Activated naive CD4-positive, alpha-beta T cell treated with Interleukin-2 at 50 U/mL for 16 hours (primary cell): ENCODE results near the gene SERPINE1.

ENCODE experiments used
- DNase-seq: peaks from one replicate; pipeline ENCODE4 v3.0.0-alpha.2; 2020

The SERPINE1 gene

DNA sequence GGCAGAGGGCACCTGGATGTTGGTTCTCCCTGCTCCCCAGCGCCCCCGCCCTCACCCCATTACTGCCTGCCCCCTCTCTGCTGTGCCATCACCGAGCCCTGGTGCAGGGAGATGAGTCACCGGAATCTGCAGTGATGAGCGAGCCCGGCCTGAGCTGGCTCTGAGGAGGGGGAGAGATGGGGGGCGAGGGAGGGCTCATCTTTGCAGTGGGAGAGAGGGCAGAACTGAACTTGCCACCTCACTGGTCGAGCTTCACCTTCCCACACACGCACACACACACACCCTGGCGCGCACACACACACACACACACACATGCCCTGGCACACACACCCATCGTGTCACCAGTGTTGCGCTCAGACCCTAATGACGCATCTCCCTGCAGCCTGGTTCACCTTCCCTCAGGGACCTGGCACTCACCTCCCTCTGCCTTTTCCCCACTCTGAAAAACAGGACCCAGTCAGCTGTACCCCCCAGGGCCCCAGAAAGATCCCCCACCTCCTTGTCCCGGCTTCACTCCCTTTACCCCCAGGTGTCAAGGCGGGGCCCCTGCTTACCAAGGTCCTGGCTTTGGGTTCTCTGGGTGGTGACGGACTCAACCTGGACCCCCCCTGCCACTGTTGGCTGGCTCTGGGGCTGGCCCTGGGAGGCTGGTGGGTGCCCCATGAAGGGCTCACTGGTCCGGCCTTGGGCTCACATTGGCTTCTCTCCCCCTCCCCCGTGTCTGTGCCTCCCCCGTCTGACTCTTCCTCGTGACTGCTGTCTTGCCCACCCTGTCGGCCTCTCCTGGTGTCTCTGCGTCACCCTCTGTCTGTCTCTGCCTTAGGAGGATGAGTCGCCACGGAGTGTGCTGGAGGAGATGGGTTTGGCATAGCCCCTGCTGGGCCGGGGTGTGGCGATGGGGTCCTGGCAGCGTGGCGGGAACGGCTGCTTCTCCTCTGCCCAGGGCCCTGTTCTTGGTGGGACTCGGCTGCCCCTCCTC, 33.1 kb downstream of the SERPINE1 start:
- no peak for DNase-seq

DNA sequence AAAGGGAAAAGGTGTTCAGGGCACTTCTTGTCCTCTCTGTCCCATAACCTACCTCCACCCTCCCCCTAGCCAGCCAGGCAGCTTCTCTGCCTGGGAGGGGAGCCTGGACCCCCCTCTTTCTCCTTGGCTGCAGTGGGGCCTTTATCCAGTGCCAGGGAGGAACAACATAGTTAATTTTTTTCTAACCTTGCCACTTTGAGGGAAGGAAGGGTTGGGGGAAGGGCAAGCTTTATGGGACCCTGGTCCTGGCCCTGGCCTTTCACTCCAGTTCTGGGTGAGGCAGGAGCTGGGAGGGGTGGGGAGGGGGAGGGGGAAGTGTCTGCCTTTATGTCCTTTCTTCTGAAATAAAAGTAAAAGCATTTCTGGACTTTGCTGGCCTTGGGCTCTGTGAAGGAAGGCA, 34.0 kb downstream of the SERPINE1 start:
- no peak for DNase-seq

DNA sequence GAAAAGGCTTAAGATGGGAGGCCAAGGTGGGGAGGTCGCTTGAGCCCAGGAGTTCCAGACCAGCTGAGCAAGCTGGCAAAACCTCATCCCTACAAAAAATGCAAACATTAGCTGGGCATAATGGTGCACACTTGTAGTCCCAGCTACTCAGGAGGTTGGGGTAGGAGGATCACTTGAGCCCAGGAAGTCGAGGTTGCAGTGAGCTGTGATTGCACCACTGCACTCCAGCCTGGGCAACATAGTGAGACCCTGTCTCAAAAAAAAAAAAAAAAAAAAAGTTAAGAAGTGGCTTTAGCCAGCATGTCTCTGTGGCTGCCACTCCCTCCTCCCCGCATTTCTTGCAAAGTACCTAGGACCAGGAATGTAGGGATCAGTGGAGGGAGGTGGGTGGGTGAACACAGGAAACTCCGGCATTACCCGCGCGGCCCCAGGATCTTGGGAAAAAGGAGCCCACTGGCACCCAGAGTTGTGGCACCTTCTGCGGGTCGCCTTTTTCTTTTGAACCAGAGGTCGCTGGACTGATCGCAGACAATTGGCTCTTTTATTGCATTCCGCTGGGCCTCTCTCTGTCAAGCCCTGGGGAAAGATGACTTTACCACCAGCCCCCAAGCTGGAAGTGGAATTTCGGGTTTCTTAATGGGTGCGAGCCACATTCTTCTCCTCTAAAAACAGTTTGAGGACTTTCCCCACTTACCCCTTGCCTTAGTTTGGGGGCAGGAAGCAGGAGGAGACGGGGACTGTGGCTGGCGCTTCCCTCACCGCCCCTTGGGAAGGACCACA, 35.0 kb downstream of the SERPINE1 start:
- DNase-seq, result no peak

DNA sequence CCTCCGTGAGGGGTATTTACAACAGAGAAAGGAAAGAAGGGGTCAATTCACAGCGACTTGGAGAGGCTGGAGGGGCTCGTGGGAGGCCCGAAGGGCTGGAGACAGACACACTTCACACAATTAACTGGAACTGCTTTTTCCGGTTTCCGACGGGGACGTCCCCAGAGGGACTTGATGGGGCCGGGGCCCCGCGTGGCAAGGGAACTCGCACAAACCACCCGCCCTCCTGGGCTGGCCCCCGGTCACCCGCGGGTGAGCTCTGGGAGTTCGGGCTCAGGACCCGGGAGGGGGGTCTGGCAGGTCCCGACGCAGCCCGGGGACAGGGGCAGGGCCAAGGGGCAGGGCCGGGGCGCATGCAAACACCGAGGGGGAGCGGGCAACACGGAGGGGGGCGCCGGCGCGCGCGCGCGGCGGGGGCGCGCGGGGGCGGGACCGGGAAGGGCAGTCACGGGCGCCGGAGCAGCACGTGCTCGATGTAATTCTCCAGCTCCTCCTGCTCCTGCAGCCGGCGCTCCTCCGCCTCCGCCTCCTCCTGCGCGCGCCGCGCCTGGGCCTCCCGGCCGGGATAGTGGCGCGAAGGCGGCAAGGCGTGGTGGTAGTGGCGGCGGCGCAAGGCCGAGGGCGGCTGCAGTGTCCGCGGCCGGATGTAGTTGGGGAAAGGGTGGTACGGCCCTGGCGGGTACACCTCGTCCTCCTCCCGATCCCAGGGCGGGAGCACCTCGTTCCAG, 35.8 kb downstream of the SERPINE1 start:
- DNase-seq, result peak; percentile 13

DNA sequence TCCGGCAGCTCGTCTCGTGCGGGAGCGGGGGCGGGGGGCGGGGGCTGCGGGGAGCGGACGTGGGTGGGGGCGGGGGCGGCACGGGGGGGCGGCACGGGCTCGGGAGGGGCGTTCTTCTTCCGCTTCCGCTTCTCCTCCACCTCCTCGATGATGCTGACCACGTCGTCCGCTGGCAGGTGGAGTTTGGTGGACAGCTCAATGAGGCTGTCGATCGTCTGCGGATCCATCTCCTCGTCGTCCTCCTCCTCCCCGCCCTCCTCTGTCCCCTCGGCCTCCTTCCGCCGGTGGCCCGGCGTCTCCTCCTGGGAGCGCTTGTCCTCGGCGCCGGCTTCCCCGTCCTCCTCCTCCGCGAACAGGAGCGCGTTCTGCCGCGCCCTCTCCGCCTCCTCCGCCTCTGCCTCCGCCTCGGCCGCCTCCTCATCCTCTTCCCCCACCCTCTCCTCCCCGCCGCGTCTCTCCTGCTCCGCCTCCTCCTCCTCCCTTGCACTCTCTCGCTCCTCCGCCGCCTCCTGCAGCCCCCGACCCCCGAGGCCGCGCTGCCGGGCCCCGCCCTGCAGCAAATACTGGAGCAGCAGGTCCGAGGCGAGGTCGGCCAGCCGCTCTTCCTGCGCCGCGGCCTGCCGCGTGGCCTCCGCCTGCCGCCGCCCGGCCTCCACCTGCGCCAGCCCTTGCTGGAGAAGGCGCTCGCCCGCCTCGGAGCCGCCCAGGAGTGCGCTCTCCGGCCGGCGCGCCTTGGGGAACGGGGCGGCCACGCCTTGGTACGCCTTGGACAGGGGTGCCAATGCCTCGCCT, 36.6 kb downstream of the SERPINE1 start:
- DNase-seq, result peak; percentile 31

DNA sequence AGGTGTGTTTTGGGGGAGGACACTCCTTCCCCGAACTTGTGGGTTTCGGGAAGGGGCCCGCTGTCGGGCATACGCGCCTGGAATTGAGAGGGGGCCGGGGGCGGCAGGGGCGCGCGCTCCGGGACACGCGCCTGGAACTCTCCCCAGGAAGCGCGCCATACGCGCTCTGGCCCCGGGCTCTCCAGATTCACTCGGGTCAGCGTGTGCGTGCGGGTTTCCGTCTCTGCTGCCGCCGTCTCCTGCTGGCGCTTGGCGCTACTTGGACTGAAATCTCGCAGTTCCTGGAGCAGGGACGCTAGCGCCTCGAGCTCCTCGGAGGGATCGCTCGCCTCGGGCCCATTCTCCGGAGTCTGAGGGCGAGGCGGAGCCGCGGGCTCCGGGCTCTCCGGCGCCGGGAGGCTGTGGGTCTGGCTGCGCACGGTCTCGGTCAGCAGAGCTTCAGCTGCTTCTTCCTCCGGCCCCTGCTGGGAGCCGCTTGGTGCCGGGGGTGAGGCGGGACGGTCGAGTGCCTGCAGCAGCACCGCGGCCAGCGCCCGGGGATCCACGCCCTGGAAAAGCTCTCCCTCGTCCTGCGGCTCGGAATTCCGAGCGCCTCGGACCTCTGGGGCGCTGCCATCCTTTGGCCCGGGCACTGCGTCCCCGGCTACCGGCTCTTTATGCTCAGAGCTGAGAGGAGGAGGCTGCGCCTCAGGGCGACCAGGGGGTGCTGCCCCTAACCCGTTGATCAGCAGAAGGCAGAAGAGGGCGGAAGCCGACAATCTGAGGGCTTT, 37.4 kb downstream of the SERPINE1 start:
- DNase-seq, result peak; percentile 11

DNA sequence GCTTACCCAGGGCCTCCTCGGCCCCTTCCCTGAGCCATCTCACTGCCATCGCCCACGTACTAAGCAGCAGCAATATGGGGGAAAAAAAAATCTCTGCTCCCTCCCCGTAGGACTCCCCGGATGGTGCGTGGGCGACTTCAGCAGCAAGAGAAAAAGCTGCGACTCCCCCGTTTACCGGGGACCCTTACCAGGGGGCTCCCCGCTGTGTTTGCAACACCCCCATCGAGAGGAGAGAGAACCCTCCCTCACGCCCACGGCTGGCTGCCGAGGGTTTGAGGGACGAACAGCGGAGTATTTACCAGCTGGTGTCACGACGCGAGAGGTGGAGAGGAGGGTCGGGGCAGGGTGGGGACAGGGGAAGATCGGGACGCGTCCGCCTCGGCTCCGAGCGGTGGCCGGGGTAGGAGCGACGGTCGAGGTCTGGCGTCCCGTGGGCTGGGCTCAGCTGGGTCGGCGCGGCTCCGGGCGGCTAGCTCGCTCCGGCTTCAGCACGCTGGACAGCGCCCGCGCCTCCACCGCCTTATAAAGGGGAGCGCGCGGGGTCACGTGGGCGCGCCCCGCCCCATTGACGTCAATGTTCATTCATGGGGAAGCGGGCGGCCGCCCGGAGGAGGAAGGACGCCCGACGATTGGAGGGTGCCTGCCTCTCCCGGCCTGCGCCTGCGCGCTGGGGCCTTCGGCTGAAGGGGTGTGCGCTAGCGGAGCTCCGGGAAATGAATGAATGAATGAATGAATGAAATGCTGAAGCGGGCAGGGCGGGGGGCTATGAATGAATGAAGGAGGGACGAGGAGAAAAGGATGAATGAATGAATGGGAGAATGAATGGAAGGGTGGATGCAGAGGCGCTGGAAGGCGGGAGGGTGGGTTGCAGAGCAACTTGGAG, 38.4 kb downstream of the SERPINE1 start, which contains the start of gene VGF:
TSS of gene VGF (minus strand) at position 495 of the 883 bp plus-strand sequence. CDS start 726 bp downstream, outside the sequence.
- peak; percentile 91 for DNase-seq

DNA sequence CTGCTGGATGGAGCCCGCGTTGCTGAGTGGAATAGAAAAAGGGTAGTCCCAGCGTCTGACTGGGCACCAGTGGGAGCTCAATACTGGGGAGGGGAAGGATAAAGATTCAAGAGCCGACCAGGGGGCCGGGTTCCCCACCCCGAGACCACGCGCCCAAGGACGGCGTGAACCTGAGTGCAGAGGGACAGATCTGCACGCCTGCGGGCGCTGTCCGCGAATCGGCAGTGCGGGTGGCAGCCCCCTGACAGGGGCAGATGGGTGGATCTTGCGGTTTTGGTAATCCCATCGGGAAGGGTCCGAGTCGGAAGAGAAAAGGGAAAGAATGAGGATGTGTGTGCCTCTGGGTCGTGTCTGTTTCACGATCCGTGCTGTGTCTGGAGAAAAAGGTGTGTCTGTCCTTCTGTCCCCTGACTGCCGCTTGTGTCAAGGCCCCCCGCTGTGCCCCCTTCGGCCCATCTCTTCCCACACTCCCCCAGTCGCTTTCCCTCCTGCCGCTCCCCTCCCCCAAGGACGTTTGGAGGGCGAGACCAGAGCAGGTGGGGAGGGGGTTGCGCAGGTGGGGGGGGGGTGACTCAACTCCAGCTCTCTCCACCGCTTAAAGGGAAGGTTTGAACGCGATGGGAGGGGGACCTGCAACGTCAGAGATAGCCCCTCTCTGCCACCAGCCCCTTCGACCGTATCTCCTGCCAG, 39.2 kb downstream of the SERPINE1 start:
- DNase-seq, result no peak

DNA sequence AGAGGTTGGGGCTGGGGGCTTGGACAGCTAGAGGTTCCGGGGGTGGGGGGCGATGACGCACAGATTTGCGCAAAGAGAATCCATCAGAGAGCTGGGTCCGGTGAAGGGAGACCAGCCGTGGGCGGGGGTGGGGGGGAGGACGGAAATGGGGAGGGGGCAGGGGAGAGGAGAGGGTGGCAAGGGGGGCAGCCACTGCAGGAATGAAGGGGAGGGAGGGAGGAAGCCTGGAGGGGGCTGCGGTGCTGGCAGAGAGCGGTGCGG, 39.7 kb downstream of the SERPINE1 start:
- no peak for DNase-seq

DNA sequence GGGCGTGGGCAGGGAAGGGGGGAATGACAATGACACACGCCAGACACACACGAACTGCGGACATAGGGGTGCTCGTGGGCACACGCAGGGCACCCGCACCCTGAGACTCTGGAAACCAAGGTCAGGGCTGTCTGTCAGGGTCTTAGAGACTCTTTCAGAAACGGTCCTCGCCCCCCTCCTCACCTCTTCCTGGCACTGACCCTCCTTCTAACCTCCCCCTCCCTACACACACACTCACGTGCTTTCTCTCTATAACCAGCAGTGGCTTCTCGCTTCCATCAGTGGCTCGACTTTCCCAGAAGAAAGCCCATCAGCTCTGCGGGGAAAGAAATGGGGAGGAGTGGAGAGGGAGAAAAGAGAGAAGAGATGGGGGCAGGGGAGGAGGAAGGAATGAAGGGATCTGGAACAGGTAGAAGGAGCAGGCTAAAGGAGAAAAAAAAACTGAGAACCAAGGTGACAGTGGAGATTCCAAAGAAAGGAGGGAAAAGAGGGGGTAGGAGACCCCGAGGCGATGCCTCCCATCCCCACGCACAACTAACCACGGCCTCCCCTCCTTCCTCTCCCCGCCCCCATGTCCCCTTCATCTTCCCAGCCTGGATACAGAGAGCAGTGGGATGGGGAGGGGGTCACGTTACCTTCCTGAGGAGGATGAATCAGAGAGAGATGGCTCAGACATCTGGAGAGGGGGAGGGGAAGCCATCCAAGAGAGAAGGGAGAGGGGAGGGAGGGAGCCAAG, 40.2 kb downstream of the SERPINE1 start:
- DNase-seq, result no peak

DNA sequence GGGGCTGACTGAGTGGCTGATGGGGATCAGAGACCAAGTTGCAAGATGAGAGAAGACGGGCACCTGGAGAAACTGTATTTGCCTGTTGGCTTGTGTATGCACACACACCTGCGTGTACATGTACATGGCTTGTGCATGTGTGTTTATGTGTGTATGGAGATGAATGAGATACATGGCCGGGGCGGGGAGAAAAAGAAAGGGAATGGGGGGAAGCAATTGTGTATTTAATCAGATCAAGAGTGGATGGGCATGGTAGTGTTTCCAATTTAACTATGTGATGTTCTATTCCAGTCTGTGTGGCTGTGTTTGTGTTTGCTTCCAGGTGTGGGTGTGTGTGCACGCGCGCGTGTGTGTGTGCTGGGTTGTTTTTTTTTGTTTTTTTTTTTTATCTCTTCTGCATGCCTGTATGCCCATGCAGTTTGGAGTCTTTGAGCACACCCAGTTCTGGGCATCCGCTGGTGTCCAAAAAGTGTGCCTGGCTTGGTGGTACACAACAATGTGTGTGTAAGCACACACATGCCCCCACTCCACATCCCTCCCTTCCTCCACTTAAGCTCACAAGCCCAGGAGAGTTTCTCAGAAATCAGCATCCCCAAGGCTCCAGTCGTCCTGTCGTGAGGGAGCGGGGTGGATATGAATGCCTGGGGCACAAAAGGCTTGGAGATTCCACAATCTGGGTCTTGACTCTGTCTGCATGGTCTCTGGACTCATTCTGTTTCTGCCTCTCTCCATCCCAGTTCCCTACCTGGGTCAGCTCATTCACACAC, 40.9 kb downstream of the SERPINE1 start:
- DNase-seq, result no peak

DNA sequence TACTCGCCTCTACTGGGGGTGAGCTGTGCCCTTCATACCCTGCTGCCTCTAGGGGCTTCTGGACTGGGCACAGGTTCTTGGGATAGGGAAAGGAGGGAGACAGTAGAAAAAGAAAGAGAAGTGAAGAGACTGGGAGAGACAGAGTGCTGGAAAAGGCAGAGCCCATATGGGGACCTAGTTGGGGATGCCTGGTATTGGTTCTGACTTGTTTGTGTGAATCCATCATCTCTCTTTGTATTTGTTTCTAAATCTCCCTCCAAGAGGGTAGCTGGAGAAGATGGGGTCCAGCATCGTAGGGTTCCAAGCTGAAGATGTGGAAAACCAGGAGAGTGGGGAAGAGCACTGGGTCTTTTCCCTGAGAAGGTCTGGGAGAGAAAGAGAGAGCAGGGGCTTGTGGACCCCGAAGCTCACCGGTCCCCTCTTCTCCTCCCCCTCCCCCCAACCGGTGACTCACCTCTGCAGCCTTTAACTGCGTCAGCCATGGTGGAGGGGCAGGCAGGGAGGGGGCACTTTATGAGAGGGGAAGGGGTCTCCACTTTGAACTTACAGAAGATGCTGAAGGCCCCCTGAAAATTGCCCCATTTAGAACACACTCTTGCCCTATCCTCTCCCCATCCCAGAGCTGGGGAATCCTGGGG, 41.6 kb downstream of the SERPINE1 start:
- DNase-seq, result peak; percentile 10

DNA sequence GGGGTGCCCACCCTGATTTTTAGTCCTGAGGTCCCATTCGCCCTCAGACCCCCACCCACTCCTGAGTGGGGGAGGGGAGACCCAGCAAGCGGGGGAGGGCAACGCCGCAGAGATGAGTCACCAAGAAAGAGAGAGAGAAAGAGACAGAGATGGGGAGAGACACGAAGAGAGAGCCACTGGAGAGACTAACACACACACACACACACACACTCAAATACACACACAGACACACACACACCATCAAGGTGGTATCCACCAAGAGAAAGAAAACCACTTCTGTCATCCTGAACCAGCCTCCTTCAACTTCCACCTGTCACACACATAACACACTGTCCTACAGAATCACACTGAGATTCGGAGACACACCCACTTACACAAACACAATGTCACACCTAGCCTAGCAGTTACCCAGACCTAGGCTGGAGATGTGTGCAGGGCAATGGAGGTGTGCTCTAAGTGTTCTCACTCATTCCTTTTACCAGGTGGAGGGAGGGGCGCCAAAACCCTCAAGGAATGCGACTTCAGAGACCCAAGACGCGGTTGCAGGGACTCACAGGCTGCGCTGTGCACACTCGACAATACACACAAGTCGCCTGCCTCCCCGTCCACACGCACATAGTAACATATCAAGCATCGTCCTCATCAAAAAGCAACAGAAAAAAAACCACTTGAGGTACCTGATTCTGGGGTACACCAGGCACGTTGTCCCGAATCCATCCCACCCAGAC, 42.4 kb downstream of the SERPINE1 start:
- DNase-seq, result peak; percentile 16

DNA sequence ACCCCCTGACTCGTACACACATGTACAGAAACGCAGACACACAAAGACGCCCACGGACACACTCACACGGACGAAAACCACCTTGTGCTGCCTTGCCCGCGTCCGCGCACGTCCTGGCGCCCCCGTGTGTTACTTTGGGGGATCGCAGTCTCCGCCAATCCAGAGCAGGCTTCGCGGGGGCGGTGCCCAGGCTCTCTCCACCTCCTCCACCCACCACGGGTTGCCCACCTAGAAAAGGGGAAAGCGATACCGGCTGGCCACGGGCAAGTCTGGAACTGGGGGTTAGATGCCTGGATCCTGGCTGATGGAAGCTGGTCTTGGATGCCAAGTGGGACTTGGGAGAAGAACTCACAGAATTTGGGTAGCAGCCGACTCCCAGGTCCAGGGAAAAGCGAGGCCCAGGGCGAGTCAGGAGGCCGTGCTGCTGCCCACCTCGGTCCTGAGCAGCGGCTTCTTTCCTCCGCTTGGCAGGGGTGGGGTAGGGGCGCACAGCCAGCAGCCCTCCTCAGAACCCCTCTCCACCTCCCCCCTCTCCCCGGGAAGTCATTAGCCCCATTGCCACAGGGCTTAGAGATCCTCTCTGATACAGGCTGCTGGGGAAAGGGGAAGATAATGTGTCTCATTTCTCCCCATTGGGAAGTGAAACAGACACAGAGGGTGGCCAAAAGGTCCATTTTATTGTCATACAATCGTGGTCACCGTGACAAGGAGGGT, 43.1 kb downstream of the SERPINE1 start:
- peak; percentile 85 for DNase-seq

DNA sequence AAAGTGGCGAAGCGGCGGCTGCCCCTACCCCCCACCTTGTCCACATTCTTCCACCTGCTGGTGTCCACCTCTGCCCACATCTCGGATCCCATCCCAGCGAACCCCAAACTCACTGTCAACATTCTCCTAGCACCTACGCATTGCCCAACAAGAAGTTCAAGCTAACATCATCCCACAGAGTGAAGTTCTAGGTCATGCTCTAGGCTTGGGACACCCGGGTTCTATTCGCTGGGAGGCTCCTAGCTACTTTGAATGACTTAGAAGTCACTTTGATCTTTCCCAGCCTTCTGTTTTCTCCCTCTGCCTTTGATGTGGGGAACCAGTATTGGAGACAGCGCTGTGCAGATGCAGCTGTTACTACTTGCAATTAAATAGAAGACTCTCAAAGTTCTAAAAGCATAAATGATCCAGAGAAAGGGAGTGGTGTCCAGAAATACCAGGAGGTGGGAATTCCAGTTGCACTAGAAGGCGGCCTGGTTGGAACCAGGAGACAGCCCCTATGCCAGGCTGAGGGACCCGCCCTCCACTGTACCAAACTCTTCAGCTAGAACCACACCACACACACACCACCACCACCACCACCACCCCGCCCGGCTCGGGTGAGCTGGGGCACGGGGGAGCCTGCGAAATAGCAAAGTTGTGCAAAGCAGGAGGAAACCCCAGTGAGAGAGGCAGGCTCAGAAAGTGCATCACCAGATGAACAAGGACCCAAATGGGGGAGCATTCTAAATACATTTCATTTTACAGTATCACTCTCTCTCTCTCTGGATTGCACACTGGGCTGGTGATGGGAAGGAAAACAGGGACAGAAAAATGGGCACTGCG, 43.9 kb downstream of the SERPINE1 start:
- peak; percentile 9 for DNase-seq

DNA sequence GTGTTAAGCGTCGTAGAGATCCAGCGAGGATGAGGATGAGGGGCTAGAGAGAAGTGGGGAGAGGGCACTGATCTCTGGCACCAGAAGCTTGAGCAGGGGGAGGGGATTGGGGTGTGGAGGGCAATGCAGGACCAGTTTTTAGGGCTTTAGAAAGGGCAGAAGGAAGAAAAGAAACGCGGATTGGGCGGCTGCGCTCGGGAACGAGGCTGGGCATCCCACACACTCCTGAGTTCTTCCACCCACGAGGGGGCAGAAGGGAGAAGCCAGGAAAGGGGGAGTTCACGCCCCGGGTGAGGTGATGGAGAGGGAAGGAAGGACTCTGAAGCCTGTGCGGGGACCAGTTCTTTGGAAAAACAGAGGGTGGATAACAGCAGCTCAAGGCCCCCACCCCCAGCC, 44.5 kb downstream of the SERPINE1 start:
- no peak for DNase-seq
